H1 (cell line): ENCODE data around the gene ZHX3. TPM values are rescaled to one million over a fixed set of nuclear protein-coding genes. Genes with fewer than 3 reads are reported as not detected.

Experiments
- CTCF ChIP-seq, 3 experiments: IDR thresholded peaks; 1 replicate in 2 of 3; 2 replicates in 1 of 3; pipeline versions ENCODE4 v1.5.1 to v1.6.1; 2011; ENCODE audit warnings: low read length in 3 of 3, mild to moderate bottlenecking in 3 of 3, inconsistent platforms in 2 of 3, low read depth in 1 of 3, moderate library complexity in 1 of 3; ENCODE audit not compliant: insufficient read depth in 1 of 3; ENCODE audit errors: control extremely low read depth in 1 of 3
- GABPA ChIP-seq: IDR thresholded peaks from 2 replicates; pipeline ENCODE4 v1.6.1; 2011; ENCODE audit warnings: mild to moderate bottlenecking, low read length, moderate library complexity, borderline replicate concordance; ENCODE audit not compliant: insufficient read depth
- KDM1A ChIP-seq: fragments of 200-600, 300-600 bp; sonication (generic); IDR thresholded peaks from 2 replicates; pipeline ENCODE4 v1.7.1; 2016; ENCODE audit warnings: mild to moderate bottlenecking, low read length, borderline replicate concordance
- POLR2AphosphoS5 ChIP-seq: IDR thresholded peaks from 2 replicates; pipeline ENCODE4 v1.6.1; 2011; ENCODE audit warnings: low read depth, low read length
- RFX5 ChIP-seq: IDR thresholded peaks from 2 replicates; pipeline ENCODE4 v1.6.1; 2011; ENCODE audit warnings: low read depth, low read length, improper control_type of control experiment, borderline replicate concordance
- SIN3A ChIP-seq, 2 experiments: IDR thresholded peaks in 1 of 2; conservative IDR thresholded peaks in 1 of 2; 2 replicates each; pipeline ENCODE4 v1.6.1; 2011 to 2012; ENCODE audit warnings: low read length in 2 of 2, improper control_type of control experiment in 1 of 2, low read depth in 1 of 2, mild to moderate bottlenecking in 1 of 2
- polyA plus RNA-seq, 7 experiments: library from polyadenylated mRNA; depleted of rRNA in 3 of 7; stranded (reverse) in 5 of 7; unstranded in 2 of 7; fragments of >200 nt in 5 of 7; fragments of 200-250 nt in 2 of 7; gene quantifications; 1 replicate in 5 of 7; 2 replicates in 1 of 7; 4 replicates in 1 of 7; pipeline versions ENCODE4 v1.2.1 to v1.2.3, GENCODE V29; 2011 to 2013; ENCODE audit warnings: missing spikeins in 2 of 7, mixed read lengths in 2 of 7
- total RNA-seq: library from RNA; stranded (reverse); fragmentation: NEBNext Ultra II Directional; extraction: Animal tissue kit (Norgen Biotek cat#: 25700); gene quantifications from 2 replicates; pipeline ENCODE4 v1.2.1, GENCODE V29; 2021

Gene ZHX3
- total and polyA plus RNA-seq, 2 of the 8 experiments (the other 6 are each of a cell fraction or from before 2014, with no cell fraction given) = 1.00 to 7.8 TPM

DNA sequence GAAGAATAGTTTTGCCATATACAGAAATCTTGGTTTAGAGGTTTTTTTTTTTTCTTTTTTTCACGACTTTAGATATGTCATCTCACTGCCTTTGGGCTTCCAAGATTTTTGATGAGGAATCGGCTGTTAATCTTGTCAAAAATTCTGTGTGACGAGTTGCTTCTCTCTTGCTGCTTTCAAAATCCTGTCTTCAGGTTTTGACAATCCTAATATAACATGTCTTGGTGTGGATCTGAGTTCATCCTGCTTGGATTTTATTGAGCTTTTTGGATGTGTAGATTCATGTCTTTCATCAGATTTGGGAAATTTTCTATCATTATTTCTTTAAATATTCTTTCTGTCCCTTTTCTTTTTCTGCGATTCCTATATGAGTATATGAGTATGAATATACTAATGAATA is 119.1 kb downstream of the ZHX3 start (continued):
- TF ChIP-seq KDM1A (no peak), CTCF (IDR thresholded peaks at IDR 0.05; ENCODE audit: control extremely low read depth in 1 of 3, insufficient read depth in 1 of 3, low read depth in 1 of 3, low read length in 3 of 3) (no peak), SIN3A (conservative IDR thresholded peaks at IDR 0.05 in 1 of 2, IDR thresholded peaks at IDR 0.05 in 1 of 2; ENCODE audit: low read depth in 1 of 2, low read length in 2 of 2) (no peak), RFX5 (no peak), POLR2AphosphoS5 (no peak), GABPA (no peak)
